Measurements from ENCODE around the gene FAM124A. TPM values are rescaled to one million over a fixed set of nuclear protein-coding genes. Genes with fewer than 3 reads are reported as not detected.

FAM124A gene
- total RNA-seq, 1 experiment from 2014 or later, result 1.1 TPM

DNA sequence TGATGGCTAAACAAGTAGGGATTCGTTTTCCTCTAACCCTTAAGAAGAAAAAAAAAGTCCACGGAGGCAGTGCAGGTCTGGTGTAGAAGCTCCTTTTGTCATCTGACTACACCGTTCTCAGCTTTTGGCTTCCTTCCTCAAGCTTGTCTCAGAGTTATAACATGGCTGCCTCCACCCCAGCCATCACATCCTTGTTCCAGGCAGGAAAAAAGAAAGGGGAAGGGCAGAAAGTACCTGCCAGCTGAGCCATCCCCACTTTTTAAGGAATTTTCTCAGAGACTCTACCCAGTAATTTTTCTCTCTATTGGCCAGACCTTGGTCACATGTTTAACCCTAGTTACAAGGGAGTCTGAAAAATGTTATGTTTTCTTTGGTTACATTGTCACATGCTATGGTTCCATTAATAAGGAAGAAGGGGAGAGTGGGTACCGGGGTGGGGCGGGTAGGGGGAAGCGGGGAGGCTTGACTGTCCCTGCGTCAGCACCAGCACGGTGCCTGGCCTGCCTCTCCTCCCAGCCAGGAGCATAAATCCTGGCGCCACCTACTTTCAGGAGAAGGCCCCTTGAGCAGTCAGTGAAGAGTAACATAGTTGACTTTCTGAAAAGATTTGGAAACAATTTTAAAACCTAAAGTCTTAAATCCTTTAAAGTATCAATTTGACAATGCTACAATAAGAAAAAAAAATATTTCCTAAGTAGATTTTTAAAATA lies 11.1 kb downstream of the FAM124A start:
- TF ChIP-seq, protein P1, sequence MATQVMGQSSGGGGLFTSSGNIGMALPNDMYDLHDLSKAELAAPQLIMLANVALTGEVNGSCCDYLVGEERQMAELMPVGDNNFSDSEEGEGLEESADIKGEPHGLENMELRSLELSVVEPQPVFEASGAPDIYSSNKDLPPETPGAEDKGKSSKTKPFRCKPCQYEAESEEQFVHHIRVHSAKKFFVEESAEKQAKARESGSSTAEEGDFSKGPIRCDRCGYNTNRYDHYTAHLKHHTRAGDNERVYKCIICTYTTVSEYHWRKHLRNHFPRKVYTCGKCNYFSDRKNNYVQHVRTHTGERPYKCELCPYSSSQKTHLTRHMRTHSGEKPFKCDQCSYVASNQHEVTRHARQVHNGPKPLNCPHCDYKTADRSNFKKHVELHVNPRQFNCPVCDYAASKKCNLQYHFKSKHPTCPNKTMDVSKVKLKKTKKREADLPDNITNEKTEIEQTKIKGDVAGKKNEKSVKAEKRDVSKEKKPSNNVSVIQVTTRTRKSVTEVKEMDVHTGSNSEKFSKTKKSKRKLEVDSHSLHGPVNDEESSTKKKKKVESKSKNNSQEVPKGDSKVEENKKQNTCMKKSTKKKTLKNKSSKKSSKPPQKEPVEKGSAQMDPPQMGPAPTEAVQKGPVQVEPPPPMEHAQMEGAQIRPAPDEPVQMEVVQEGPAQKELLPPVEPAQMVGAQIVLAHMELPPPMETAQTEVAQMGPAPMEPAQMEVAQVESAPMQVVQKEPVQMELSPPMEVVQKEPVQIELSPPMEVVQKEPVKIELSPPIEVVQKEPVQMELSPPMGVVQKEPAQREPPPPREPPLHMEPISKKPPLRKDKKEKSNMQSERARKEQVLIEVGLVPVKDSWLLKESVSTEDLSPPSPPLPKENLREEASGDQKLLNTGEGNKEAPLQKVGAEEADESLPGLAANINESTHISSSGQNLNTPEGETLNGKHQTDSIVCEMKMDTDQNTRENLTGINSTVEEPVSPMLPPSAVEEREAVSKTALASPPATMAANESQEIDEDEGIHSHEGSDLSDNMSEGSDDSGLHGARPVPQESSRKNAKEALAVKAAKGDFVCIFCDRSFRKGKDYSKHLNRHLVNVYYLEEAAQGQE (IDR thresholded peaks at IDR 0.05; ENCODE audit: insufficient read depth in 1 of 2, low read depth in 2 of 2, low read length in 1 of 2), result no peak
- TF ChIP-seq SIN3A (IDR thresholded peaks at IDR 0.05; ENCODE audit: borderline replicate concordance, insufficient read depth, low read depth, low read length) (no peak), POLR2AphosphoS5 (IDR thresholded peaks at IDR 0.05; ENCODE audit: low read depth, low read length) (no peak), TCF7L2 (IDR thresholded peaks at IDR 0.05; ENCODE audit: low read depth, low read length) (no peak)
- TF ChIP-seq, protein P2, sequence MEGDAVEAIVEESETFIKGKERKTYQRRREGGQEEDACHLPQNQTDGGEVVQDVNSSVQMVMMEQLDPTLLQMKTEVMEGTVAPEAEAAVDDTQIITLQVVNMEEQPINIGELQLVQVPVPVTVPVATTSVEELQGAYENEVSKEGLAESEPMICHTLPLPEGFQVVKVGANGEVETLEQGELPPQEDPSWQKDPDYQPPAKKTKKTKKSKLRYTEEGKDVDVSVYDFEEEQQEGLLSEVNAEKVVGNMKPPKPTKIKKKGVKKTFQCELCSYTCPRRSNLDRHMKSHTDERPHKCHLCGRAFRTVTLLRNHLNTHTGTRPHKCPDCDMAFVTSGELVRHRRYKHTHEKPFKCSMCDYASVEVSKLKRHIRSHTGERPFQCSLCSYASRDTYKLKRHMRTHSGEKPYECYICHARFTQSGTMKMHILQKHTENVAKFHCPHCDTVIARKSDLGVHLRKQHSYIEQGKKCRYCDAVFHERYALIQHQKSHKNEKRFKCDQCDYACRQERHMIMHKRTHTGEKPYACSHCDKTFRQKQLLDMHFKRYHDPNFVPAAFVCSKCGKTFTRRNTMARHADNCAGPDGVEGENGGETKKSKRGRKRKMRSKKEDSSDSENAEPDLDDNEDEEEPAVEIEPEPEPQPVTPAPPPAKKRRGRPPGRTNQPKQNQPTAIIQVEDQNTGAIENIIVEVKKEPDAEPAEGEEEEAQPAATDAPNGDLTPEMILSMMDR (IDR thresholded peaks at IDR 0.05), result no peak
- no peak for ATAC-seq
- POLR2A ChIA-PET, result no interaction called here
- Histone ChIP-seq H3K36me3 (ENCODE audit: control insufficient read depth, insufficient read depth, low read length) (no peaks in the 10 kb centered on the region), H3K9me3 (ENCODE audit: control insufficient read depth, insufficient read depth, low read depth, low read length) (no peaks in the 10 kb centered on the region), H3K27ac (ENCODE audit: low read length) (no peak overlapping the region), H3K4me1 (ENCODE audit: control insufficient read depth, insufficient read depth, low read length) (no peaks in the 10 kb centered on the region), H3K27me3 (ENCODE audit: control insufficient read depth, insufficient read depth, low read length) (no peaks in the 10 kb centered on the region), H3K4me3 (ENCODE audit: low read depth in 2 of 2, low read length in 2 of 2) (no peak overlapping the region)
- in situ Hi-C loops (cut with HindIII; ENCODE audit: low pct_unique_long_range_greater_than_20kb, low sequenced_read_pairs), result no loop called here
- no peak for DNase-seq (ENCODE audit: low read depth, low spot score)
- no TSS peak for BruUV-seq (replicated peaks)
- intact Hi-C loops (cut with micrococcal nuclease; ENCODE audit: unreplicated experiment), result no loop called here
- CTCF ChIA-PET, result no interaction called here

DNA sequence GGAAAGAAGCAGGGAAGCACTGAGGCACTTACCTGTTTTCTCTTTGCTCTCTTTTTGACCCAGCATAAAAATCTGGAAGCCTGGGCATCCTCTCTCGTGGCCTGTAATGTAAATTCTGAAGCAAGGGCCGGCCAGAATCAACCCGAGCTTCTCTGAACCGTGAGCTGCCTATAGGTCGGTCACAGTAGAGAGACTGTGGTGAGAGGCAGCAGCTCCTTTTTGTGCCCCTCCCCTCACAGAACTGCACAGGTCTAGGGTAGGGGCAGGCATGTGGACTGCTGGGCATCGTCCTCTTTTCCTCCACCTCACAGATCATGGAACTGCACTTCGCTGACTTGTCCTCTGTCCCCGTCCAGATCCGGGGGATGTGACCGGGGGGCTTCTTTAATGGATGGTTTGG lies 12.5 kb downstream of the FAM124A start:
- Histone ChIP-seq H3K9me3 (ENCODE audit: control insufficient read depth, insufficient read depth, low read depth, low read length) (no peaks in the 10 kb centered on the region), H3K36me3 (ENCODE audit: control insufficient read depth, insufficient read depth, low read length) (no peaks in the 10 kb centered on the region), H3K27ac (ENCODE audit: low read length) (no peak overlapping the region), H3K4me3 (ENCODE audit: low read depth in 2 of 2, low read length in 2 of 2) (no peak overlapping the region), H3K4me1 (ENCODE audit: control insufficient read depth, insufficient read depth, low read length) (no peaks in the 10 kb centered on the region), H3K27me3 (ENCODE audit: control insufficient read depth, insufficient read depth, low read length) (no peaks in the 10 kb centered on the region)
- in situ Hi-C loops (cut with HindIII; ENCODE audit: low pct_unique_long_range_greater_than_20kb, low sequenced_read_pairs) (no loop called here), intact Hi-C loops (cut with micrococcal nuclease; ENCODE audit: unreplicated experiment) (no loop called here)
- ChIA-PET POLR2A (interaction anchor here (0.6 kb wide), 1 partner anchor 125 kb away, joined by 3 read pairs; no protein-coding TSS in a partner anchor), CTCF (no interaction called here)
- ATAC-seq (no peak), DNase-seq (ENCODE audit: low read depth, low spot score) (no peak)
- BruUV-seq (replicated peaks), result no TSS peak
- TF ChIP-seq, protein P2 (IDR thresholded peaks at IDR 0.05), result no peak
- TF ChIP-seq, protein P1 (IDR thresholded peaks at IDR 0.05; ENCODE audit: insufficient read depth in 1 of 2, low read depth in 2 of 2, low read length in 1 of 2), result no peak
- no peak for TF ChIP-seq SIN3A (IDR thresholded peaks at IDR 0.05; ENCODE audit: borderline replicate concordance, insufficient read depth, low read depth, low read length)
- no peak for TF ChIP-seq POLR2AphosphoS5 (IDR thresholded peaks at IDR 0.05; ENCODE audit: low read depth, low read length)
- TF ChIP-seq TCF7L2 (IDR thresholded peaks at IDR 0.05; ENCODE audit: low read depth, low read length), result no peak

Data from Panc1 (cell line).